HepG2 (cell line): ENCODE results near the gene SLC45A1.

Experiments
- ATF3 ChIP-seq: sonication (generic); formaldehyde crosslinking; IDR thresholded peaks from 2 replicates; pipeline ENCODE4 v1.4.0; 2020; ENCODE audit warnings: missing genetic modification reagents
- ATF5 ChIP-seq: sonication (generic); formaldehyde crosslinking; IDR thresholded peaks from 2 replicates; pipeline ENCODE4 v1.4.0; 2020; ENCODE audit warnings: mild to moderate bottlenecking, low read depth, missing genetic modification reagents
- CHD4 ChIP-seq: fragments of 200-600 bp; sonication (generic); IDR thresholded peaks from 2 replicates; pipeline ENCODE4 v1.7.0; 2017; ENCODE audit warnings: mild to moderate bottlenecking, low read length, borderline replicate concordance
- TCF7L2 ChIP-seq: IDR thresholded peaks from 2 replicates; pipeline ENCODE4 v1.6.1; 2011; ENCODE audit warnings: mild to moderate bottlenecking, low read depth, low read length, moderate library complexity
- ZNF75D ChIP-seq: sonication (generic); formaldehyde crosslinking; IDR thresholded peaks from 2 replicates; pipeline ENCODE4 v1.8.1; 2023; ENCODE audit warnings: missing genetic modification reagents, mild to moderate bottlenecking, borderline replicate concordance

GRCh38 chr1:8284127-8284526, 33.8 kb upstream of the SLC45A1 start:
- TF ChIP-seq ATF3 (CRISPR knock-in tag) (no peak), TCF7L2 (no peak), ZNF75D (no peak), ATF5 (CRISPR knock-in tag) (no peak), CHD4 (no peak)
